SK-N-SH (cell line): ENCODE results near the gene TFEB. TPM values are rescaled to one million over a fixed set of nuclear protein-coding genes. Genes with fewer than 3 reads are reported as not detected.

Experiments used
- CHD2 ChIP-seq: fragments of 150-350 bp; IDR thresholded peaks from 2 replicates; pipeline ENCODE4 v1.6.1; 2018; ENCODE audit warnings: low read length; ENCODE audit not compliant: partially characterized antibody
- CTCF ChIP-seq: fragments of 200-600 bp; sonication (generic); IDR thresholded peaks from 2 replicates; pipeline ENCODE4 v1.6.1; 2017; ENCODE audit warnings: antibody characterized with exemption, mild to moderate bottlenecking, moderate library complexity
- EZH2phosphoT487 ChIP-seq: fragments of 200-600 bp; sonication (generic); IDR thresholded peaks from 2 replicates; pipeline ENCODE4 v1.6.1; 2017; ENCODE audit warnings: low read depth, mixed run types, mild to moderate bottlenecking, antibody characterized with exemption, moderate library complexity, borderline replicate concordance
- FOSL2 ChIP-seq: IDR thresholded peaks from 2 replicates; pipeline ENCODE4 v1.4.0; 2012; ENCODE audit warnings: low read depth, mild to moderate bottlenecking, moderate library complexity, borderline replicate concordance
- FOXM1 ChIP-seq: IDR thresholded peaks from 2 replicates; pipeline ENCODE4 v1.4.0; 2012; ENCODE audit warnings: low read depth, mild to moderate bottlenecking
- IRF3 ChIP-seq: fragments of 150-350 bp; IDR thresholded peaks from 2 replicates; pipeline ENCODE4 v1.6.1; 2016; ENCODE audit warnings: mild to moderate bottlenecking, low read depth, low read length
- MXI1 ChIP-seq: IDR thresholded peaks from 2 replicates; pipeline ENCODE4 v1.6.1; 2012; ENCODE audit warnings: mild to moderate bottlenecking, low read depth, low read length, improper control_type of control experiment
- PBX3 ChIP-seq: IDR thresholded peaks from 2 replicates; pipeline ENCODE4; 2012
- POLR2AphosphoS5 ChIP-seq: IDR thresholded peaks from 2 replicates; pipeline ENCODE4 v1.6.1; 2012; ENCODE audit warnings: low read depth, low read length
- RCOR1 ChIP-seq: fragments of 150-350 bp; IDR thresholded peaks from 2 replicates; pipeline ENCODE4 v1.6.1; 2017; ENCODE audit warnings: antibody characterized with exemption, low read length
- SMC3 ChIP-seq: IDR thresholded peaks from 2 replicates; pipeline ENCODE4 v1.6.1; 2012; ENCODE audit warnings: low read depth, low read length, improper control_type of control experiment
- TAF1 ChIP-seq: IDR thresholded peaks from 2 replicates; pipeline ENCODE4 v1.6.1; 2012; ENCODE audit warnings: low read depth, mild to moderate bottlenecking, low read length, moderate library complexity, borderline replicate concordance
- TCF12 ChIP-seq: IDR thresholded peaks from 2 replicates; pipeline ENCODE4 v1.4.0; 2012
- TEAD4 ChIP-seq: IDR thresholded peaks from 2 replicates; pipeline ENCODE4 v1.4.0; 2012; ENCODE audit warnings: mild to moderate bottlenecking, borderline replicate concordance; ENCODE audit not compliant: insufficient read depth
- USF1 ChIP-seq: IDR thresholded peaks from 2 replicates; pipeline ENCODE4 v1.4.0; 2012; ENCODE audit warnings: low read depth, borderline replicate concordance
- USF2 ChIP-seq: fragments of 150-350 bp; IDR thresholded peaks from 2 replicates; pipeline ENCODE4 v1.6.1; 2017; ENCODE audit warnings: antibody characterized with exemption, low read length, low read depth, borderline replicate concordance
- polyA plus RNA-seq, 3 experiments: library from polyadenylated mRNA; depleted of rRNA; stranded (reverse); fragments of >200 nt; gene quantifications; 2 replicates each; pipeline ENCODE4 v1.2.3, GENCODE V29; 2012

Gene TFEB
- polyA plus RNA-seq, 1 of the 3 experiments (the other 2 are of a cell fraction): 6.2 TPM

GRCh38 chr6:41779788-41780550 lies 44.6 kb upstream of the TFEB start, which contains the start of gene FRS3 (continued):
- TF ChIP-seq USF2 (no peak), RCOR1 (peak; percentile 75), TCF12 (no peak), MXI1 (no peak; the same call in 1 of the 2 replicates), SMC3 (peak; percentile 84), TEAD4 (no peak), USF1 (no peak), CHD2 (peak; percentile 89), POLR2AphosphoS5 (no peak; the same call in 1 of the 2 replicates), EZH2phosphoT487 (no peak), PBX3 (no peak), CTCF (peak; percentile 86), FOXM1 (no peak), TAF1 (peak; percentile 79), FOSL2 (no peak), IRF3 (no peak)
